Liver (tissue), 3 donors: ENCODE measurements around the gene MAMDC2.

Source experiments
- ATF3 ChIP-seq: IDR thresholded peaks from 2 replicates; pipeline ENCODE4 v1.6.1; 2016; ENCODE audit warnings: antibody characterized with exemption
- GABPA ChIP-seq, 2 donors: IDR thresholded peaks in 1 of 2; conservative IDR thresholded peaks in 1 of 2; 2 replicates each; pipeline ENCODE4 v1.6.1; 2016; ENCODE audit warnings: antibody characterized with exemption in 2 of 2, mild to moderate bottlenecking in 1 of 2, moderate library complexity in 1 of 2
- JUND ChIP-seq, 2 donors: IDR thresholded peaks; 2 replicates each; pipeline ENCODE4 v1.6.1; 2016; ENCODE audit warnings: antibody characterized with exemption in 2 of 2
- RAD21 ChIP-seq, 2 donors: IDR thresholded peaks; 2 replicates each; pipeline ENCODE4 v1.6.1; 2016; ENCODE audit warnings: antibody characterized with exemption in 2 of 2, mild to moderate bottlenecking in 2 of 2
- RXRA ChIP-seq, 2 donors: IDR thresholded peaks; 2 replicates each; pipeline ENCODE4 v1.6.1; 2017 to 2018; ENCODE audit warnings: antibody characterized with exemption in 2 of 2, mild to moderate bottlenecking in 1 of 2
- TAF1 ChIP-seq: conservative IDR thresholded peaks from 2 replicates; pipeline ENCODE4 v1.6.1; 2016; ENCODE audit warnings: antibody characterized with exemption, mild to moderate bottlenecking
- YY1 ChIP-seq: IDR thresholded peaks from 2 replicates; pipeline ENCODE4 v1.6.1; 2016; ENCODE audit warnings: antibody characterized with exemption, mild to moderate bottlenecking
- TF ChIP-seq, protein P1 (sequence below): IDR thresholded peaks from 2 replicates; pipeline ENCODE4 v1.6.1; 2016; ENCODE audit warnings: antibody characterized with exemption
- TF ChIP-seq, protein P2 (sequence below): IDR thresholded peaks from 2 replicates; pipeline ENCODE4 v1.6.1; 2016; ENCODE audit warnings: antibody characterized with exemption, mild to moderate bottlenecking
- TF ChIP-seq, protein P3 (sequence below): fragments of 150-350 bp; IDR thresholded peaks from 2 replicates; pipeline ENCODE4 v1.5.1; 2017; ENCODE audit warnings: improper control_type of control experiment, low read depth, low read length; ENCODE audit not compliant: missing input control
- TF ChIP-seq, protein P4 (sequence below): IDR thresholded peaks from 2 replicates; pipeline ENCODE4 v1.6.1; 2016; ENCODE audit warnings: antibody characterized with exemption
- donor health status: healthy.
- donor health status: healthy.

GRCh38 chr9:70152350-70152749 is 108.7 kb downstream of the MAMDC2 start:
- TF ChIP-seq, protein P1, sequence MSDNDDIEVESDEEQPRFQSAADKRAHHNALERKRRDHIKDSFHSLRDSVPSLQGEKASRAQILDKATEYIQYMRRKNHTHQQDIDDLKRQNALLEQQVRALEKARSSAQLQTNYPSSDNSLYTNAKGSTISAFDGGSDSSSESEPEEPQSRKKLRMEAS: no peak
- TF ChIP-seq RXRA (IDR thresholded peaks at IDR 0.05) (no peak), JUND (IDR thresholded peaks at IDR 0.05) (no peak), YY1 (no peak), RAD21 (IDR thresholded peaks at IDR 0.05) (no peak), ATF3 (no peak), GABPA (IDR thresholded peaks at IDR 0.05 in 1 of 2, conservative IDR thresholded peaks at IDR 0.05 in 1 of 2) (no peak), TAF1 (no peak)
- TF ChIP-seq, protein P2, sequence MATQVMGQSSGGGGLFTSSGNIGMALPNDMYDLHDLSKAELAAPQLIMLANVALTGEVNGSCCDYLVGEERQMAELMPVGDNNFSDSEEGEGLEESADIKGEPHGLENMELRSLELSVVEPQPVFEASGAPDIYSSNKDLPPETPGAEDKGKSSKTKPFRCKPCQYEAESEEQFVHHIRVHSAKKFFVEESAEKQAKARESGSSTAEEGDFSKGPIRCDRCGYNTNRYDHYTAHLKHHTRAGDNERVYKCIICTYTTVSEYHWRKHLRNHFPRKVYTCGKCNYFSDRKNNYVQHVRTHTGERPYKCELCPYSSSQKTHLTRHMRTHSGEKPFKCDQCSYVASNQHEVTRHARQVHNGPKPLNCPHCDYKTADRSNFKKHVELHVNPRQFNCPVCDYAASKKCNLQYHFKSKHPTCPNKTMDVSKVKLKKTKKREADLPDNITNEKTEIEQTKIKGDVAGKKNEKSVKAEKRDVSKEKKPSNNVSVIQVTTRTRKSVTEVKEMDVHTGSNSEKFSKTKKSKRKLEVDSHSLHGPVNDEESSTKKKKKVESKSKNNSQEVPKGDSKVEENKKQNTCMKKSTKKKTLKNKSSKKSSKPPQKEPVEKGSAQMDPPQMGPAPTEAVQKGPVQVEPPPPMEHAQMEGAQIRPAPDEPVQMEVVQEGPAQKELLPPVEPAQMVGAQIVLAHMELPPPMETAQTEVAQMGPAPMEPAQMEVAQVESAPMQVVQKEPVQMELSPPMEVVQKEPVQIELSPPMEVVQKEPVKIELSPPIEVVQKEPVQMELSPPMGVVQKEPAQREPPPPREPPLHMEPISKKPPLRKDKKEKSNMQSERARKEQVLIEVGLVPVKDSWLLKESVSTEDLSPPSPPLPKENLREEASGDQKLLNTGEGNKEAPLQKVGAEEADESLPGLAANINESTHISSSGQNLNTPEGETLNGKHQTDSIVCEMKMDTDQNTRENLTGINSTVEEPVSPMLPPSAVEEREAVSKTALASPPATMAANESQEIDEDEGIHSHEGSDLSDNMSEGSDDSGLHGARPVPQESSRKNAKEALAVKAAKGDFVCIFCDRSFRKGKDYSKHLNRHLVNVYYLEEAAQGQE: no peak
- TF ChIP-seq, protein P3, sequence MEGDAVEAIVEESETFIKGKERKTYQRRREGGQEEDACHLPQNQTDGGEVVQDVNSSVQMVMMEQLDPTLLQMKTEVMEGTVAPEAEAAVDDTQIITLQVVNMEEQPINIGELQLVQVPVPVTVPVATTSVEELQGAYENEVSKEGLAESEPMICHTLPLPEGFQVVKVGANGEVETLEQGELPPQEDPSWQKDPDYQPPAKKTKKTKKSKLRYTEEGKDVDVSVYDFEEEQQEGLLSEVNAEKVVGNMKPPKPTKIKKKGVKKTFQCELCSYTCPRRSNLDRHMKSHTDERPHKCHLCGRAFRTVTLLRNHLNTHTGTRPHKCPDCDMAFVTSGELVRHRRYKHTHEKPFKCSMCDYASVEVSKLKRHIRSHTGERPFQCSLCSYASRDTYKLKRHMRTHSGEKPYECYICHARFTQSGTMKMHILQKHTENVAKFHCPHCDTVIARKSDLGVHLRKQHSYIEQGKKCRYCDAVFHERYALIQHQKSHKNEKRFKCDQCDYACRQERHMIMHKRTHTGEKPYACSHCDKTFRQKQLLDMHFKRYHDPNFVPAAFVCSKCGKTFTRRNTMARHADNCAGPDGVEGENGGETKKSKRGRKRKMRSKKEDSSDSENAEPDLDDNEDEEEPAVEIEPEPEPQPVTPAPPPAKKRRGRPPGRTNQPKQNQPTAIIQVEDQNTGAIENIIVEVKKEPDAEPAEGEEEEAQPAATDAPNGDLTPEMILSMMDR: no peak
- TF ChIP-seq, protein P4, sequence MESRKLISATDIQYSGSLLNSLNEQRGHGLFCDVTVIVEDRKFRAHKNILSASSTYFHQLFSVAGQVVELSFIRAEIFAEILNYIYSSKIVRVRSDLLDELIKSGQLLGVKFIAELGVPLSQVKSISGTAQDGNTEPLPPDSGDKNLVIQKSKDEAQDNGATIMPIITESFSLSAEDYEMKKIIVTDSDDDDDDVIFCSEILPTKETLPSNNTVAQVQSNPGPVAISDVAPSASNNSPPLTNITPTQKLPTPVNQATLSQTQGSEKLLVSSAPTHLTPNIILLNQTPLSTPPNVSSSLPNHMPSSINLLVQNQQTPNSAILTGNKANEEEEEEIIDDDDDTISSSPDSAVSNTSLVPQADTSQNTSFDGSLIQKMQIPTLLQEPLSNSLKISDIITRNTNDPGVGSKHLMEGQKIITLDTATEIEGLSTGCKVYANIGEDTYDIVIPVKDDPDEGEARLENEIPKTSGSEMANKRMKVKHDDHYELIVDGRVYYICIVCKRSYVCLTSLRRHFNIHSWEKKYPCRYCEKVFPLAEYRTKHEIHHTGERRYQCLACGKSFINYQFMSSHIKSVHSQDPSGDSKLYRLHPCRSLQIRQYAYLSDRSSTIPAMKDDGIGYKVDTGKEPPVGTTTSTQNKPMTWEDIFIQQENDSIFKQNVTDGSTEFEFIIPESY: no peak
